HG03520 (cell line): ENCODE measurements around the gene ZNF92.
"Not testable (repeated sequence)": the region's sequence is repeated elsewhere in the genome, so short reads cannot be mapped to it uniquely, and the experiment has no call there.

Source experiments
- ATAC-seq: cut with Tn5 transposase; IDR thresholded peaks from one replicate; pipeline ENCODE4 v1.9.1; 2021; ENCODE audit warnings: mild to moderate bottlenecking, moderate library complexity; ENCODE audit not compliant: unreplicated experiment

The ZNF92 gene

DNA sequence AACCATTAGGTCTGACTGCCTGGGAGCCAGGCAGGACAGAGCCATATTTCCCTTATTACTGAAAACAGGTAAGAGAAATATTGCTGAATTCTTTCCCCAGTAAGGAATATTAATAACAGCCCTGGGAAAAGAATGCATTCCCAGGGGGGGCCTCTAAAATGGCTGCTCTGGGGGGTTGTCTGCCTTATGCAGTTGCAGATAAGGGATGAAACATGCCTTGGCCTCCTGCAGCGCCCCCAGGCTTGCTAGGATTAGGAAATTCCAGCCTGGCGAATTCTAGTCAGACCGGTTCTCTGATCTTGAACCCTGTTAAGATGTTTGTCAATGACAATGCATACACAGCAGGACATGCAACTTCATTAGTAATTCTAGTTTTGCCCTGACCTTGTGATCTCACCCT, 49.6 kb downstream of the ZNF92 start:
- not testable (repeated sequence) for ATAC-seq

DNA sequence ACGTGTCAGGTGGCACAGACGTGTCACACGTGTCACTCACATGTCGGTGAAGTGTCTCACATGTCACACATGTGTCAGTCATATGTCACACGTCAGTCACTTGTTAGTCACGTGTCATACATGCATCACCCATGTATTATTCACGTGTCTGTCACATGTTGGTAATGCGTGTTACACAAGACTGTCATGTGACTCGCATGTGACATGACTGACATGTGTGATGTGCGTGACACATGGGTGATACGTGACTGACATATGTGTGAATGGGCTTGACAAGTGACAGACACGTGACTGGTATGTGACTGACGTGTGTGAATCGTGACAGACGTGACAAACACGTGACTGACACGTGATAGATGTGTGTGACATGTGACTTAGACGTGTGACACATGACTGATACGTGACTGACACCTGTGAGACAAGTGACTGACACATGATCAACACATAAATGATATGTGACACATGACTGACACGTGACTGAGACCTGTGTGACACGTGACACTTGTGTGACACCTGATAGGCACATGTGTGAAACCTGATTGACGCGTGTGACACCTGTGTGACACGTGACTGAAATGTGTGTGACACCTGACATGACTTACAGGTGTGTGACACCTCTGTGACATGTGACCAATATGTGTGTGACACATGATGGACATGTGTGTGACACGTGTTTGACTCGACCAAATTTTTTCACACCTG, 56.1 kb downstream of the ZNF92 start:
- no peak for ATAC-seq

DNA sequence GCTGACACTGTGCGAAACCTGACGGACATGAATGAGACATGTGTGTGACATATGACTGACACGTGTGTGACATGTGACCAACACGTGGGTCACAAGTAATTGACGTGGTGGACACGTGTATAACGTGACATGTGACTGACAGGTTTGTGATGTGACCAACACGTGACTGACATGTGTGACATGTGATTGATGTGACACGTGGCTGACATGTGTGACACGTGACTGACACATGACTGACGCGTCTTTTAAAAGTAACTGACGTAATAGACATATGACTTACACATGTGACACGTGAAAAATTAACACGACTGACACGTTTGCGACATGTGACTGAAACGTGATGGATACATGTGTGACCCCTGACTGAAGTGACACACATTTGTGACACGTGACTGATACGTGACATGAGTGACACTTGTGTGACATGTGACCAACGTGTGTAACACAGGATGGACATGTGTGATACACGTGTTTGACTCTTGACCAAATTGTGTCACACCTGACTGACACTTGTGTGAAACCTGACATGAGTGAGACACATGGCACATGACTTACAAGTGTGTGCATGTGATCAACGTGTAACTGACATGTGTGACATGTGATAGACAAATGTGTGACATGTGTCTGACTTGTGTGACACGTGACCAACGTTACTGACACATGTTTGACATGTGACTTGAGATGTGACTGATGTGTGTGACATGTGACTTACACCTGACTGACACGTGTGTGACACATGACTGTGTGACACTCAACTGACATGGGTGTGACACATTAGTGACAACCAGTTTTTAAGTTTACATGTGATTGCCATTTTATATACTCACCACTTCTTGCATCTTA, 56.9 kb downstream of the ZNF92 start:
- no peak for ATAC-seq

DNA sequence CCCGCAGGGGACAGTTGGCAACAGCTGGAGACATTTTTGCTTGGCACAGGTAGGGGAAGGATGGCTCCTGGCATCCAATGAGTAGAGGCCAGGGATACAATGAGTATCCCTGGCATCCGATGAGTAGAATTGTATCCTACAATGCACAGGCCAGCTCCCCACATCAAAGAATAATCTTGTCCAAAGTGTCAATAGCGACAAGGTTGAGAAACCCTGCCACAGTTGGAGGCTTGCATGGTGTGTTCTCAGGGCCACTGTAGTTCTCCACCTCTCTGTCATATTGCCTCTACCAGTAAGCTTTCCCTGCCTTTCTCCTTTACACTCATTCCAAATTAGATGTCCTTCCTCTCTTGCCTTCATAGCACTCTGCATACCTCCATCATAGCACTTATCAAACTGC, 60.7 kb downstream of the ZNF92 start:
- ATAC-seq = no peak

DNA sequence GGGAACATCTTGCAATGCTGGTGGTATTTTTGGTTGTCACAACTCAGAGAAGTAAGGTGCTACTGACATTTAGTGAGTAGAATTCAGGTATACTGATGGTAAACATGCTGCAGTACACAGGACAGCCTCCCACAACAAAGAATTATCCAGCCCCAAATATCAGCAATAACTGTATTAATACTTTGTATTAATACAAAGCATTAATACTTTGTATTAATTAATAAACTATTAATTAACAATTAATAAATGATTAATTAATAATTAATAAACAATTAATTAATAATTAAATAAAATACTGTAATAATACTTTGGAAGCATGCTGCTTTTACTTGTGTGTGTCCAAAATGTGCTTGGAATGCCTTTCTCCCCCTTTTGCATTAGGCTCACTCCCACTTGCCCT, 62.5 kb downstream of the ZNF92 start:
- ATAC-seq = no peak

DNA sequence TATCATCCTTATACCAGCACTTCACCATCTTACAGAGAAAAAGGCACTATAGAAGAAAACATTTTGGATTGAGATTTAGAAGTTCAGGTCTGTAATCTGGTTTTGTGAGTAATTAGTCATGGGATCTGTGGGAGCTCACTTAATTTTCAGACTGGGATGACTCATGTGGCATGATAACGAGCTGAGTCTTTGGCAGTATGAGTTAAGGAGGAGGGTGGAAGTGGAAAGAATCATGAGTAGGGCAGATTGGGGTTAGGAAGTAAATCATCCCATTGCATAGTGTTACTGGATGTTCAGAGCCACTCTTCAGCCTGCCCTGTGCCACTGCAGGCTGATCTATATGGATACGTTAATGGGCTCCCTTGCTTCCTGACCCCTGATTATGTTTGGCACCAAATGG, 64.9 kb downstream of the ZNF92 start:
- no peak for ATAC-seq

DNA sequence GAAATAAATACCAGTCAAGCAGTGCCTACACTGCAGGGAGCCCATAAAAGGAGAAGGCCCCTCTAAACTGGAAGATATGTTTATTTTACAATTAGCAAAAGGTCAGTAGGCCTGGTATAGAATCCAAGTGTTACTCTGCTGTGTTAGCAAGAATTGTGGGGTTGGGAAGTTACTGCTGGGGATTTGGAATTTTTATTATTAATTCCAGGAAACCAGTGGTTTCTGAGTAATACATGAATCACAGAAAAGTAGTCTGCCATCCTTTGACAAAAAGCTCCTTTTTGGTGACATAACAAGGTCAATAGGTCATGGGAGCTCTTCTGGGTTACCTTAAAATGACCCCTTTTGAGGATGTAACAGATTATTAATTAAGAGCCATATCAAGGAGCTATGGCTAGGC, 67.4 kb downstream of the ZNF92 start:
- no peak for ATAC-seq

DNA sequence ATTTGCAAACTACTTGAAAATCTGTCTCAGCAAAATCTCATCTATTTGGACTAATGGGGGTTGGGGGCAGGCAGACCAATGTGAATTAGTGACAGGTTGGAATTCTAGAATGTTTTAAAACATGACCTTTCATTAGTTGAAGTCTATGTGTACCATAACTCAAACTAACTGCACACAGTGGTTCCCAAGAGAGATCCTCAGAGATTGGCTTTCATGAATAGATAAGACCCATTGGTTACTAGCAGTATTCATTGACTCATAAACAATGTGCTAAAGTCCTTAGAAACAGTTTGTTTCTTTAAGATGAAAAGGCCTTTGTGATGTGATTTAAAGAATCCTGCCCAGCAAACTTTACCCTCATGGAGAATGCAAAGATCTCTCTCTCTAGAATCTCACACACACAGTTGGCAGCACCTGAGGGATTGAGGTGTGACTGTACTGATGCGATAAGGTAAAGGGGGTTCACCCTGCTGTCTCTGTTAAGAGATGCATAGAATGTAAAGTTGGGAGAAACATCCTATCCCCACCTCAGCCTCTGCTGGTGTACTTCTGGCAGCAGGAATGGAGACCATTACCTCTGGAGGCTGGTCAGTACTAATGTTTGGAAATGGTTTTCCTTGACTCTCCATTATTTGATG, 70.7 kb downstream of the ZNF92 start:
- no peak for ATAC-seq

DNA sequence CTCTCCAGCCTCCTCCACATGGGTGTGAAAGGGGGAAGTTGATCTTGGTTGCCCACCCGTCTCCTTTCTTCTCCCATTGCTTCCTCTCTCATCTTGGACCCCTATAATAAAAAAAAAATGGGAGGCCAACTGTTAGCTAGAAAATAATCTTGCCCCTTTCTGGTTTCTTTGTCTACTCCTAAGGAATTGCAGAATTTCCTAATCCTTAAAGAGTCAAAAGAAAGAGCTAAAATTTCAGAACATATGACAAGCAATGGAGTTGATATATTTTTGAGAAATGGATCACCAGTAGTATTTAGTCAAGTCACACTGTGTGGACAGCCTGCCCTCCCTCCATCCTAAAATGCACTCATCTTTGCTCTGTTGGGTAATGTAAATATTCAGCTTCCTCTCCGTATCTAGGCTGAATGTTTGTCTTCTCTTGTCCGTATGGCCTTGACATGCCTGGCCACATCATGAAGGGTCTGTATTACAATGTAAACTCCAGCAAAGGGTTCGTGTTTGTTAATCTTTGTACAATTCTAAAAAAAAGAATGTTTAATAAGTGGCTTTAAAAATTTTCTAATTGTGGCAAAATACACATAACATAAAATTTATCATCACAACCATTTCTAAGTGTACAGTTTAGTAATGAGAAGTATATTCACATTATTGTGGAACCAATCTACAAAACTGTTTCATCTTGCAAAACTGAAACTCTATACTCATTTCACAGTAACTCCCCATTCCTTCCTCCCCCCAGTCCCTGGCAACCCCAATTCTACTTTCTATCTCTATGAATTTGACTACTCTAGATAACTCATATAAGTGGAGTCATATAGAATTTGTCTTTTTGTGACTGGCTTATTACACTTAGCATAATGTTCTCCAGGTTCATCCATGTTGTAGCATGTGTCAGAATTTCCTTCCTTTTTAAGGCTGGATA, 71.5 kb downstream of the ZNF92 start:
- ATAC-seq = no peak

DNA sequence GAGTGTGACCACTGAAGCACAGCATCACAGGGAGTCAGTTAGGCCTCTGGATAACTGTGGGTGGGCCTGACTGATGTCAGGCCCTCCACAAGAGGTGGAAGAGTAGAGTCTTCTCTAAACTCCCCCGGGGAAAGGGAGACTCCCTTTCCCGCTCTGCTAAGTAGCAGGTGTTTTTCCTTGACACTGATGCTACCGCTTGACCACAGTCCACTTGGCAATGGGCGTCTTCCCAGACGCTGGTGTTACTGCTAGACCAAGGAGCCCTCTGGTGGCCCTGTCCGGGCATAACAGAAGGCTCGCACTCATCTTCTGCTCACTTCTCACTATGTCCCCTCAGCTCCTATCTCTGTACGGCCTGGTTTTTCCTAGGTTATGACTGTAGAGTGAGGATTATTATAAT, 73.4 kb downstream of the ZNF92 start:
- not testable (repeated sequence) for ATAC-seq

DNA sequence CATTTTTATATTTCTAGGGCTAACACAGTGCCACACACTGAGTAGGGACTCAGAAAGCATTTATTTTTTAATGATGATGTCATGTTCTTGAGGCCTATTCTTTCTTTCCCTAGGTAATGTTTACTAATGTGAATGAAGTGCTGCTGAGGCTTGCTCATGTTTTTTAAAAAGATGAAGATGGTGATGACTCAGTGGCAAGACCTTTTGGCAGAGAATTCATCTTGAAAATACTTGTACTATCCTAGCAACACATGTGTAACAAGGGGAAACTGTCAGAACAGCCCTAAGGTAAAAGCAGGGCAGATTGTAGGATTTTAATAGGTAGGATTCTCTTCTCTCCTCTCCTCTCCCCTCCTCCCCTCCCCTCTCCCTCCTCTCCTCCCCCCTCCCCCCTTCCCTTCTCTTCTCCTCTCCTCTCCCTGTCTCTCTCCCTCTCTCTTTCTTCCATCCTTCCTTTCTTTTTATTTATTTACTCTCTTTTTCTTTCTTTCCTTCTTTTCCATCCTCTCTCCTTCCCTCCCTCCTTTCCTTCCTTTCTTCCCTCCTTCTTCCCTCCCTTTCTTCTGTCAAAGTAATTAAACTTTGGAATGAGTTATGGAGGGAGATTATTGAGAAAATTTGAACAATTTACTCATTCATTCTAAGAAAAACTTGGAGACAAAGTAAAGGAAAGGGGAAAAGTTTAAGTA, 75.3 kb downstream of the ZNF92 start:
- no peak for ATAC-seq

DNA sequence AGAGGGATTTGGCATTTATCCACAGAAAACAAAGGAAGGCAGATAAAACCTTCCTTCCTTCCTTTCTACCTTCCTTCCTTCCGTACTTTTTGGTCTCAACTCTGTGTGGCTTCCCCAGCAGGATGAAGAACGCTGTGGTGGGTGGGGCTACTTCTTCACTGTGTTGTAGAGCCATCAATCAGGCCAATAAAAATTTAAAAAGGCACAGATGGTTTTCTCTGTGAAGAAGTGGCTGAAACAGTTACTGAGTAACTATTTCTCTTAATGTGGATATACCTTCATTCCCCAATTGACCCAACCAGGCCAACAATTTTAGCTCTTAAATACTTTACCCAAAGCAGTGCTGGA, 75.8 kb downstream of the ZNF92 start:
- no peak for ATAC-seq
